ENCODE data around the gene KCTD3.

The KCTD3 gene

DNA sequence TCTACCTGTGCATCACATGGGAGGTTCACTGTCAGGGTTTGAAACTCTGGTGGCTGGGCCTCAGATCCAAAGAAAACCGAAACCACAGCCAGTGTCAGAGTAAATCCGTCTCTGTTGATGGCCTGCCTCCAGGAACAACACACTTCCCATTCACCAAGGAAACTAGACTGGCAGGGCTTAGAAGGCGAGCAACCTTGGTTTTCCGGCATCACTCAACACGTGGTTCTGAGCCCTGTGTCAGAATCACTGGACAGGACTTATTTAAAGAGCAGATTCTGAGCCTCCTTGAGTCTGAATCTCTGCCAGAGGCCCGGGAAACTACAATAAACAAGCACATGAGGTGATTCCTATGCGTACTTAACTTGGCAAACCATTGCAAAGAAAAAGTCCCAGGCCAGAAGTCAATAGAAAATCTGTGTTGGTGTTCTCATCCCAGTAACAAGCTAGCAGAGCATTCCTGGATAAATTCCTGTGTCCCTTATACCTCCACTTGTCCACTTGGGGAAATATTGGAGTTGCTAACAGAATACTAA lies 70.0 kb downstream of the KCTD3 start:
- no peaks in the 10 kb centered on the region for H3K36me3 ChIP-seq (ENCODE audit: control insufficient read depth in 1 of 2, insufficient read depth in 2 of 2, low read length in 2 of 2)
- no peak overlapping the region for H3K14ac ChIP-seq (ENCODE audit: low read length)
- no peak overlapping the region for H3K23ac ChIP-seq (ENCODE audit: low read length)
- H2AK5ac ChIP-seq (ENCODE audit: low read length) = no peak overlapping the region
- no peak overlapping the region for H3K4ac ChIP-seq (ENCODE audit: low read depth, low read length)
- H2BK12ac ChIP-seq (ENCODE audit: low read length) = no peak overlapping the region
- no peak for DNase-seq
- WGBS (ENCODE audit: extremely low coverage, insufficient coverage, insufficient read length) = no CpG with 5 or more reads among the region's 7 CpGs
- no peaks in the 10 kb centered on the region for H3K27me3 ChIP-seq (ENCODE audit: insufficient read depth, low read length)
- no peak overlapping the region for H3K18ac ChIP-seq (ENCODE audit: low read length)
- no peaks in the 10 kb centered on the region for H3K9me3 ChIP-seq (ENCODE audit: insufficient read depth, low read depth, low read length)
- H2AFZ ChIP-seq (ENCODE audit: insufficient read depth, low read length, poor library complexity) = no peak overlapping the region
- no peak overlapping the region for H4K12ac ChIP-seq (ENCODE audit: low read depth, low read length)
- no peak overlapping the region for H2BK5ac ChIP-seq (ENCODE audit: low read depth, low read length, poor library complexity)
- no peak overlapping the region for H3K4me3 ChIP-seq (ENCODE audit: low read depth, low read length)
- H3K4me2 ChIP-seq (ENCODE audit: low read length) = no peak overlapping the region
- no peak overlapping the region for H4K91ac ChIP-seq (ENCODE audit: low read depth, low read length)
- H2BK120ac ChIP-seq (ENCODE audit: insufficient read depth, low read length, poor library complexity) = no peak overlapping the region
- H3K27ac ChIP-seq (ENCODE audit: low read depth, low read length) = no peak overlapping the region
- H4K8ac ChIP-seq (ENCODE audit: low read depth, low read length) = no peak overlapping the region
- H3K9ac ChIP-seq (ENCODE audit: low read length) = no peak overlapping the region
- no peaks in the 10 kb centered on the region for H3K79me2 ChIP-seq (ENCODE audit: control insufficient read depth, insufficient read depth, low read length, poor library complexity)
- H3K4me1 ChIP-seq (ENCODE audit: control insufficient read depth in 1 of 2, insufficient read depth in 2 of 2, low read length in 2 of 2) = no peaks in the 10 kb centered on the region
- no peaks in the 10 kb centered on the region for H3K79me1 ChIP-seq (ENCODE audit: low read length)

GRCh38 chr1:215640429-215641148 lies 73.5 kb downstream of the KCTD3 start:
- no peak overlapping the region for H3K23ac ChIP-seq (ENCODE audit: low read length)
- no peak overlapping the region for H3K9ac ChIP-seq (ENCODE audit: low read length)
- H3K14ac ChIP-seq (ENCODE audit: low read length) = no peak overlapping the region
- H2BK5ac ChIP-seq (ENCODE audit: low read depth, low read length, poor library complexity) = no peak overlapping the region
- no peaks in the 10 kb centered on the region for H3K79me1 ChIP-seq (ENCODE audit: low read length)
- no peak overlapping the region for H4K8ac ChIP-seq (ENCODE audit: low read depth, low read length)
- no peak overlapping the region for H3K4me3 ChIP-seq (ENCODE audit: low read depth, low read length)
- no peak overlapping the region for H2AK5ac ChIP-seq (ENCODE audit: low read length)
- no peaks in the 10 kb centered on the region for H3K27me3 ChIP-seq (ENCODE audit: insufficient read depth, low read length)
- H3K79me2 ChIP-seq (ENCODE audit: control insufficient read depth, insufficient read depth, low read length, poor library complexity) = no peaks in the 10 kb centered on the region
- H2BK12ac ChIP-seq (ENCODE audit: low read length) = no peak overlapping the region
- WGBS (ENCODE audit: extremely low coverage, insufficient coverage, insufficient read length) = no CpG with 5 or more reads among the region's 18 CpGs
- no peak overlapping the region for H3K4me2 ChIP-seq (ENCODE audit: low read length)
- no peak overlapping the region for H2BK120ac ChIP-seq (ENCODE audit: insufficient read depth, low read length, poor library complexity)
- H3K18ac ChIP-seq (ENCODE audit: low read length) = no peak overlapping the region
- no peak overlapping the region for H2AFZ ChIP-seq (ENCODE audit: insufficient read depth, low read length, poor library complexity)
- peak in 1 of 2 donors; percentile 28 for DNase-seq
- no peaks in the 10 kb centered on the region for H3K4me1 ChIP-seq (ENCODE audit: control insufficient read depth in 1 of 2, insufficient read depth in 2 of 2, low read length in 2 of 2)
- H4K12ac ChIP-seq (ENCODE audit: low read depth, low read length) = no peak overlapping the region
- no peak overlapping the region for H4K91ac ChIP-seq (ENCODE audit: low read depth, low read length)
- H3K9me3 ChIP-seq (ENCODE audit: insufficient read depth, low read depth, low read length) = no peaks in the 10 kb centered on the region
- H3K27ac ChIP-seq (ENCODE audit: low read depth, low read length) = no peak overlapping the region
- no peaks in the 10 kb centered on the region for H3K36me3 ChIP-seq (ENCODE audit: control insufficient read depth in 1 of 2, insufficient read depth in 2 of 2, low read length in 2 of 2)
- no peak overlapping the region for H3K4ac ChIP-seq (ENCODE audit: low read depth, low read length)

GRCh38 chr1:215643592-215644321 lies 76.7 kb downstream of the KCTD3 start:
- Histone ChIP-seq H3K23ac (ENCODE audit: low read length) (no peak overlapping the region), H3K14ac (ENCODE audit: low read length) (no peak overlapping the region), H4K91ac (ENCODE audit: low read depth, low read length) (no peak overlapping the region), H3K18ac (ENCODE audit: low read length) (no peak overlapping the region), H3K27ac (ENCODE audit: low read depth, low read length) (no peak overlapping the region), H3K9ac (ENCODE audit: low read length) (no peak overlapping the region), H2BK120ac (ENCODE audit: insufficient read depth, low read length, poor library complexity) (no peak overlapping the region), H3K4me1 (ENCODE audit: control insufficient read depth in 1 of 2, insufficient read depth in 2 of 2, low read length in 2 of 2) (no peaks in the 10 kb centered on the region), H4K8ac (ENCODE audit: low read depth, low read length) (no peak overlapping the region), H3K4me2 (ENCODE audit: low read length) (no peak overlapping the region), H3K36me3 (ENCODE audit: control insufficient read depth in 1 of 2, insufficient read depth in 2 of 2, low read length in 2 of 2) (peaks cover 0 to 2% of the 10 kb centered on the region in 2 experiments), H2AFZ (ENCODE audit: insufficient read depth, low read length, poor library complexity) (no peak overlapping the region), H3K79me2 (ENCODE audit: control insufficient read depth, insufficient read depth, low read length, poor library complexity) (no peaks in the 10 kb centered on the region), H3K27me3 (ENCODE audit: insufficient read depth, low read length) (no peaks in the 10 kb centered on the region), H3K9me3 (ENCODE audit: insufficient read depth, low read depth, low read length) (peaks cover 2% of the 10 kb centered on the region), H3K4me3 (ENCODE audit: low read depth, low read length) (no peak overlapping the region), H3K4ac (ENCODE audit: low read depth, low read length) (no peak overlapping the region), H2BK12ac (ENCODE audit: low read length) (no peak overlapping the region), H2BK5ac (ENCODE audit: low read depth, low read length, poor library complexity) (no peak overlapping the region), H3K79me1 (ENCODE audit: low read length) (no peaks in the 10 kb centered on the region), H4K12ac (ENCODE audit: low read depth, low read length) (no peak overlapping the region), H2AK5ac (ENCODE audit: low read length) (no peak overlapping the region)
- peak in 1 of 2 donors; percentile 47 for DNase-seq
- WGBS (ENCODE audit: extremely low coverage, insufficient coverage, insufficient read length) = no CpG with 5 or more reads among the region's 4 CpGs

DNA sequence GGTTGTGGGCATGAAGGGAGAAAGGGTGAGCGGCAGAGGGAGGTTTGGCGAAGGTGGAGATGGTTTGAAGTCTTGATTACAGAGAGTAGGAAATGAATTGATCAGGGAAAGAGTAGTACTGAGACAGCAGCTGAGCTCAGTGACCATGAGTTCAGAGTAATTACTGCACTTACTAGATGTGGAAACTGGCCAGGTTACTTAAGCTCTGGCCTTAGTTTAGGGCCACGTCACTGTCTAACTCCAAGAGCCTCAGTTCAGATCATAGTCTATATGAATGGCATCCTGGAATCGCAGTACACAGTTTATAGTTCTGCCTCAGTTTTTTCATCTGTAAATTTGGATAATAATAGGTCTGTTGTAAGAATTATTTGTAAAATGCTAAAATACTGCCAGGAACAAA lies 78.1 kb downstream of the KCTD3 start:
- no peak overlapping the region for H2BK120ac ChIP-seq (ENCODE audit: insufficient read depth, low read length, poor library complexity)
- H3K4me1 ChIP-seq (ENCODE audit: control insufficient read depth in 1 of 2, insufficient read depth in 2 of 2, low read length in 2 of 2) = no peaks in the 10 kb centered on the region
- H2BK5ac ChIP-seq (ENCODE audit: low read depth, low read length, poor library complexity) = no peak overlapping the region
- H3K14ac ChIP-seq (ENCODE audit: low read length) = no peak overlapping the region
- no peak overlapping the region for H3K18ac ChIP-seq (ENCODE audit: low read length)
- H4K91ac ChIP-seq (ENCODE audit: low read depth, low read length) = no peak overlapping the region
- no peak overlapping the region for H2BK12ac ChIP-seq (ENCODE audit: low read length)
- H4K12ac ChIP-seq (ENCODE audit: low read depth, low read length) = no peak overlapping the region
- H3K79me1 ChIP-seq (ENCODE audit: low read length) = no peaks in the 10 kb centered on the region
- DNase-seq = no peak
- no peak overlapping the region for H3K27ac ChIP-seq (ENCODE audit: low read depth, low read length)
- H3K27me3 ChIP-seq (ENCODE audit: insufficient read depth, low read length) = no peaks in the 10 kb centered on the region
- H3K4me3 ChIP-seq (ENCODE audit: low read depth, low read length) = no peak overlapping the region
- peaks cover 2% of the 10 kb centered on the region for H3K9me3 ChIP-seq (ENCODE audit: insufficient read depth, low read depth, low read length)
- no peak overlapping the region for H3K4me2 ChIP-seq (ENCODE audit: low read length)
- H3K79me2 ChIP-seq (ENCODE audit: control insufficient read depth, insufficient read depth, low read length, poor library complexity) = no peaks in the 10 kb centered on the region
- H3K23ac ChIP-seq (ENCODE audit: low read length) = no peak overlapping the region
- H3K9ac ChIP-seq (ENCODE audit: low read length) = no peak overlapping the region
- H3K4ac ChIP-seq (ENCODE audit: low read depth, low read length) = no peak overlapping the region
- 100% methylated on average over 1 of the region's 4 CpGs for WGBS (ENCODE audit: extremely low coverage, insufficient coverage, insufficient read length)
- H3K36me3 ChIP-seq (ENCODE audit: control insufficient read depth in 1 of 2, insufficient read depth in 2 of 2, low read length in 2 of 2) = peaks cover 0 to 2% of the 10 kb centered on the region in 2 experiments
- no peak overlapping the region for H2AK5ac ChIP-seq (ENCODE audit: low read length)
- H2AFZ ChIP-seq (ENCODE audit: insufficient read depth, low read length, poor library complexity) = no peak overlapping the region
- H4K8ac ChIP-seq (ENCODE audit: low read depth, low read length) = no peak overlapping the region
